GM21515 (cell line): ENCODE data around the gene SMPD3.
A peak's percentile ranks its signal among the peaks of the same experiment; 100 is the strongest.

Experiments
- ATAC-seq: cut with Tn5 transposase; IDR thresholded peaks from one replicate; pipeline ENCODE4 v1.9.1; 2021; ENCODE audit not compliant: unreplicated experiment

The SMPD3 gene

GRCh38 chr16:68359398-68360191 lies 88.7 kb downstream of the SMPD3 start:
- ATAC-seq = no peak

GRCh38 chr16:68358951-68359350 lies 89.4 kb downstream of the SMPD3 start:
- no peak for ATAC-seq

- ATAC-seq = no peak
Observed at GRCh38 chr16:68357923-68358322, 90.4 kb downstream of the SMPD3 start.

GRCh38 chr16:68357521-68357922 lies 90.8 kb downstream of the SMPD3 start:
- no peak for ATAC-seq

- no peak for ATAC-seq
Observed at GRCh38 chr16:68356919-68357286, 91.4 kb downstream of the SMPD3 start.

- peak; percentile 81 for ATAC-seq
Observed at GRCh38 chr16:68356249-68356918, 91.9 kb downstream of the SMPD3 start.

- no peak for ATAC-seq
Observed at GRCh38 chr16:68355447-68356248, 92.7 kb downstream of the SMPD3 start.

GRCh38 chr16:68354816-68355215 lies 93.5 kb downstream of the SMPD3 start:
- no peak for ATAC-seq

- ATAC-seq = no peak
Observed at GRCh38 chr16:68353366-68353765, 94.9 kb downstream of the SMPD3 start.

GRCh38 chr16:68351991-68352431 lies 96.3 kb downstream of the SMPD3 start:
- ATAC-seq = no peak

GRCh38 chr16:68351463-68351862 lies 96.8 kb downstream of the SMPD3 start:
- ATAC-seq = no peak

GRCh38 chr16:68350813-68351350 lies 97.4 kb downstream of the SMPD3 start:
- ATAC-seq = no peak

- no peak for ATAC-seq
Observed at GRCh38 chr16:68349838-68350410, 98.4 kb downstream of the SMPD3 start.

- no peak for ATAC-seq
Observed at GRCh38 chr16:68348639-68349445, 99.5 kb downstream of the SMPD3 start.

- ATAC-seq = no peak
Observed at GRCh38 chr16:68347605-68348004, 100.7 kb downstream of the SMPD3 start.

- ATAC-seq = no peak
Observed at GRCh38 chr16:68346892-68347480, 101.3 kb downstream of the SMPD3 start.

- ATAC-seq = no peak
Observed at GRCh38 chr16:68345958-68346635, 102.2 kb downstream of the SMPD3 start.

- no peak for ATAC-seq
Observed at GRCh38 chr16:68345351-68345810, 102.9 kb downstream of the SMPD3 start.

GRCh38 chr16:68344252-68344651 lies 104.1 kb downstream of the SMPD3 start:
- no peak for ATAC-seq
